HEK293 (cell line): ENCODE data around the gene PKD2L1.
"Not testable (repeated sequence)": the region's sequence is repeated elsewhere in the genome, so short reads cannot be mapped to it uniquely, and the experiment has no call there.

ENCODE experiments used
- CTCF ChIA-PET: fragments of 350-600 bp; formaldehyde crosslinking; extraction: SDS; loops from one replicate; lab custom pipeline; 2021; ENCODE audit warnings: antibody characterized with exemption; lab: Yijun Ruan, JAX
- POLR2A ChIA-PET: fragments of 300-600 bp; formaldehyde crosslinking; extraction: SDS; loops from one replicate; lab custom pipeline; 2020; ENCODE audit warnings: antibody characterized with exemption, inconsistent platforms; lab: Yijun Ruan, JAX
- H3K27ac ChIP-seq: fragments of 200-500 bp; sonication (Bioruptor generic); 2 replicates; pipeline ENCODE4 v1.5.1; 2014; ENCODE audit warnings: low read depth, low read length, control low read depth, inconsistent platforms; ENCODE audit errors: extremely low read depth
- H3K36me3 ChIP-seq, 2 experiments: fragments of 200-500 bp in 1 of 2; sonication (Bioruptor generic) in 1 of 2; 1 replicate in 1 of 2; 2 replicates in 1 of 2; pipeline ENCODE4 v1.5.1; 2014 to 2017; ENCODE audit warnings: inconsistent platforms in 2 of 2, low read length in 2 of 2; ENCODE audit not compliant: control insufficient read depth in 2 of 2, insufficient read depth in 1 of 2
- H3K4me1 ChIP-seq: fragments of 200-500 bp; sonication (Bioruptor generic); 2 replicates; pipeline ENCODE4 v1.5.1; 2014; ENCODE audit warnings: mild to moderate bottlenecking, low read length, inconsistent platforms; ENCODE audit not compliant: control insufficient read depth, insufficient read depth
- H3K4me3 ChIP-seq: 2 replicates; pipeline ENCODE4 v1.5.1; 2011; ENCODE audit warnings: low read depth, mild to moderate bottlenecking, control low read depth, low read length, moderate library complexity
- H3K9me3 ChIP-seq: fragments of 200-500 bp; sonication (Bioruptor generic); 2 replicates; pipeline ENCODE4 v1.5.1; 2014; ENCODE audit warnings: low read depth, low read length, inconsistent platforms; ENCODE audit not compliant: control insufficient read depth, insufficient read depth
- BCL6B ChIP-seq: fragments of 450-650 bp; formaldehyde crosslinking; IDR thresholded peaks from 2 replicates; pipeline ENCODE4 v1.5.1; 2017; ENCODE audit warnings: missing biosample characterization, missing genetic modification characterization
- GLIS1 ChIP-seq: fragments of 450-650 bp; formaldehyde crosslinking; IDR thresholded peaks from 2 replicates; pipeline ENCODE4 v1.5.1; 2016; ENCODE audit warnings: missing biosample characterization, missing genetic modification characterization
- KLF17 ChIP-seq: fragments of 450-650 bp; formaldehyde crosslinking; IDR thresholded peaks from 2 replicates; pipeline ENCODE4 v1.5.1; 2016; ENCODE audit warnings: missing biosample characterization, missing genetic modification characterization
- PRDM1 ChIP-seq: fragments of 450-650 bp; formaldehyde crosslinking; IDR thresholded peaks from 2 replicates; pipeline ENCODE4; 2016; ENCODE audit warnings: missing biosample characterization, missing genetic modification characterization
- TRIM28 ChIP-seq: IDR thresholded peaks from 2 replicates; pipeline ENCODE4 v1.6.1; 2011; ENCODE audit warnings: low read length, control low read depth, borderline replicate concordance
- ZFP3 ChIP-seq: fragments of 450-650 bp; formaldehyde crosslinking; IDR thresholded peaks from 2 replicates; pipeline ENCODE4 v1.5.1; 2016; ENCODE audit warnings: low read depth, missing biosample characterization, missing genetic modification characterization
- ZFP37 ChIP-seq: fragments of 450-650 bp; formaldehyde crosslinking; IDR thresholded peaks from 2 replicates; pipeline ENCODE4 v1.5.1; 2016; ENCODE audit warnings: missing biosample characterization, missing genetic modification characterization
- ZFP41 ChIP-seq: fragments of 450-650 bp; formaldehyde crosslinking; IDR thresholded peaks from 2 replicates; pipeline ENCODE4 v1.5.1; 2016; ENCODE audit warnings: missing biosample characterization, missing genetic modification characterization, borderline replicate concordance
- ZFP69B ChIP-seq: fragments of 450-650 bp; formaldehyde crosslinking; IDR thresholded peaks from 2 replicates; pipeline ENCODE4 v1.5.1; 2016; ENCODE audit warnings: missing biosample characterization, missing genetic modification characterization
- ZNF121 ChIP-seq: fragments of 450-650 bp; formaldehyde crosslinking; IDR thresholded peaks from 2 replicates; pipeline ENCODE4 v1.5.1; 2016; ENCODE audit warnings: missing biosample characterization, missing genetic modification characterization
- ZNF132 ChIP-seq: fragments of 450-650 bp; formaldehyde crosslinking; IDR thresholded peaks from 2 replicates; pipeline ENCODE4 v1.5.1; 2017; ENCODE audit warnings: missing biosample characterization, missing genetic modification characterization, borderline replicate concordance
- ZNF2 ChIP-seq: fragments of 450-650 bp; formaldehyde crosslinking; IDR thresholded peaks from 2 replicates; pipeline ENCODE4 v1.5.1; 2016; ENCODE audit warnings: missing biosample characterization, missing genetic modification characterization
- ZNF274 ChIP-seq, 2 experiments: fragments of 200-500 bp in 1 of 2; fragments of 450-650 bp in 1 of 2; sonication (Bioruptor generic) in 1 of 2; formaldehyde crosslinking in 1 of 2; IDR thresholded peaks; 2 replicates each; pipeline versions ENCODE4 v1.5.1 to v1.6.1; 2014 to 2016; ENCODE audit warnings: borderline replicate concordance in 1 of 2, inconsistent platforms in 1 of 2, low read length in 1 of 2, missing biosample characterization in 1 of 2, missing genetic modification characterization in 1 of 2
- ZNF366 ChIP-seq: fragments of 450-650 bp; formaldehyde crosslinking; conservative IDR thresholded peaks from 2 replicates; pipeline ENCODE4 v1.5.1; 2016; ENCODE audit warnings: missing biosample characterization, missing genetic modification characterization
- ZNF391 ChIP-seq: fragments of 450-650 bp; formaldehyde crosslinking; IDR thresholded peaks from 2 replicates; pipeline ENCODE4 v1.5.1; 2016; ENCODE audit warnings: low read depth, missing biosample characterization, missing genetic modification characterization, borderline replicate concordance
- ZNF561 ChIP-seq: fragments of 450-650 bp; IDR thresholded peaks from 2 replicates; pipeline ENCODE4 v1.5.1; 2018; ENCODE audit warnings: missing biosample characterization, missing genetic modification characterization, borderline replicate concordance
- TF ChIP-seq, protein P1 (sequence below): fragments of 450-650 bp; formaldehyde crosslinking; conservative IDR thresholded peaks from 2 replicates; pipeline ENCODE4 v1.5.1; 2016; ENCODE audit warnings: low read depth, missing biosample characterization, missing genetic modification characterization

Gene PKD2L1

DNA sequence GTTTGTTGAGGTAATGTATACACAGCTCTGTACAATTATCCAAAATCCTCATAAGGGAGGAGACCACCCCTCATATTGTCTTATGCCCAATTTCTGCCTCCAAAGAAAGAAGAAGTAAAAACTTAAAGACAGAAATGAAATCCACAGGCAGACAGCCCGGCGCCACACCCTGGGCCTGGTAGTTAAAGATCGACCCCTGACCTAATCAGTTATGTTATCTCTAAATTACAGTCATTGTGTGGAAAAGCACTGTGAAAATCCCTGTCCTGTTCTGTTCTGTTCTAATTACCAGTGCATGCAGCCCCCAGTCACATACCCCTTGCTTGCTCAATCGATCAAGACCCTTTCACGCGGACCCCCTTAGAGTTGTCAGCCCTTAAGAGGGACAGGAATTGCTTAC is 46.6 kb upstream of the PKD2L1 start:
- H3K27ac ChIP-seq, H3K36me3 ChIP-seq, H3K4me1 ChIP-seq, H3K9me3 ChIP-seq, H3K4me3 ChIP-seq: not testable (repeated sequence)
- ChIA-PET CTCF (interaction anchor here (1.6 kb wide), 1 partner anchor 57 kb away, joined by 6 read pairs; no protein-coding TSS in a partner anchor), POLR2A (interaction anchor here (0.7 kb wide), 1 partner anchor 72 kb away, joined by 4 read pairs; no protein-coding TSS in a partner anchor)
- 0 out of 2 replicates have a peak, but pooled peaks have one; percentile 16 for TF ChIP-seq TRIM28

- peak overlapping the region; percentile 49 for H3K4me3 ChIP-seq
- peak; percentile 61; the same call in 1 of the 2 replicates for TF ChIP-seq GLIS1 (tag by site-specific recombination)
- TF ChIP-seq ZNF121 = peak; percentile 55; the same call in 1 of the 2 replicates
- H3K9me3 ChIP-seq, H3K36me3 ChIP-seq: not testable (repeated sequence)
- H3K4me1 ChIP-seq = peaks cover 21% of the 10 kb centered on the region
- ChIA-PET POLR2A (interaction anchor here (0.6 to 2.1 kb wide), 8 partner anchors 10 to 525 kb away, joined by 3 to 71 read pairs (median 10); partner anchors contain the start of genes BLOC1S2 and SCD), CTCF (interaction anchor here (0.6 to 2.2 kb wide), 2 partner anchors 18 to 58 kb away, joined by 3 to 13 read pairs; no protein-coding TSS in a partner anchor)
- H3K27ac ChIP-seq = peak overlapping the region; percentile 97
Observed at GRCh38 chr10:100374677-100375353, 44.8 kb upstream of the PKD2L1 start.

DNA sequence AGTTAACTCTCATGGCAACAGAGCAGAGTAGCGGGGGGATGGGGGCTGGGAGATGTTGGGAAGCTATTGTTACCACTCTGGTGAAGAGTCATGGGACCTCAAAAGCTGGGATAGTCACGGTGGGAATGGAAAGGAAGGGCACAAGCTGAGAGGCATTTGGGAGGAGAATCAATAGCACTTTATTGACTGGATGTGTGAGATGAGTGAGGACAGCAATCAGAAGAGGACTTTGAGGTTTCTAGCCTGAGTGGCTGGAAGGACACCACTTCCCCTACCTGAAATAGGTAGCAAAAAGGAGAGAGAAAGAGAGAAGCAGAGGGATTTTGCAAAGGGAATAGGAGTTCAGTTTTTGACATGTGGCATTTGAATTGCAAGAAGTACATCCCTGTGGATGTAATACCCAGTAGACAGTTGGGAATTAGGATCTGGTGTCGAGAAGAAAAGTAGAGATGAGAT is 44.2 kb upstream of the PKD2L1 start:
- H3K9me3 ChIP-seq = no peaks in the 10 kb centered on the region
- H3K27ac ChIP-seq = peak overlapping the region; percentile 97
- peak overlapping the region; percentile 49 for H3K4me3 ChIP-seq
- TF ChIP-seq ZNF366 (tag by site-specific recombination) (peak; percentile 28; the same call in 1 of the 2 replicates), BCL6B (no peak), ZNF561 (no peak), ZFP41 (tag by site-specific recombination) (no peak), ZNF274 (IDR thresholded peaks at IDR 0.05; ENCODE audit: low read length) (no peak), ZNF274 (tag by site-specific recombination; IDR thresholded peaks at IDR 0.05; ENCODE audit: borderline replicate concordance) (no peak), ZNF2 (tag by site-specific recombination) (peak; percentile 57), PRDM1 (tag by site-specific recombination) (peak; percentile 81; the same call in 1 of the 2 replicates), TRIM28 (no peak), ZFP69B (peak; percentile 35; the same call in 1 of the 2 replicates), ZFP37 (no peak), ZNF391 (tag by site-specific recombination) (0 out of 2 replicates have a peak, but pooled peaks have one; percentile 18), ZFP3 (0 out of 2 replicates have a peak, but pooled peaks have one; percentile 48), ZNF132 (no peak), KLF17 (no peak; the same call in 1 of the 2 replicates)
- TF ChIP-seq, protein P1, sequence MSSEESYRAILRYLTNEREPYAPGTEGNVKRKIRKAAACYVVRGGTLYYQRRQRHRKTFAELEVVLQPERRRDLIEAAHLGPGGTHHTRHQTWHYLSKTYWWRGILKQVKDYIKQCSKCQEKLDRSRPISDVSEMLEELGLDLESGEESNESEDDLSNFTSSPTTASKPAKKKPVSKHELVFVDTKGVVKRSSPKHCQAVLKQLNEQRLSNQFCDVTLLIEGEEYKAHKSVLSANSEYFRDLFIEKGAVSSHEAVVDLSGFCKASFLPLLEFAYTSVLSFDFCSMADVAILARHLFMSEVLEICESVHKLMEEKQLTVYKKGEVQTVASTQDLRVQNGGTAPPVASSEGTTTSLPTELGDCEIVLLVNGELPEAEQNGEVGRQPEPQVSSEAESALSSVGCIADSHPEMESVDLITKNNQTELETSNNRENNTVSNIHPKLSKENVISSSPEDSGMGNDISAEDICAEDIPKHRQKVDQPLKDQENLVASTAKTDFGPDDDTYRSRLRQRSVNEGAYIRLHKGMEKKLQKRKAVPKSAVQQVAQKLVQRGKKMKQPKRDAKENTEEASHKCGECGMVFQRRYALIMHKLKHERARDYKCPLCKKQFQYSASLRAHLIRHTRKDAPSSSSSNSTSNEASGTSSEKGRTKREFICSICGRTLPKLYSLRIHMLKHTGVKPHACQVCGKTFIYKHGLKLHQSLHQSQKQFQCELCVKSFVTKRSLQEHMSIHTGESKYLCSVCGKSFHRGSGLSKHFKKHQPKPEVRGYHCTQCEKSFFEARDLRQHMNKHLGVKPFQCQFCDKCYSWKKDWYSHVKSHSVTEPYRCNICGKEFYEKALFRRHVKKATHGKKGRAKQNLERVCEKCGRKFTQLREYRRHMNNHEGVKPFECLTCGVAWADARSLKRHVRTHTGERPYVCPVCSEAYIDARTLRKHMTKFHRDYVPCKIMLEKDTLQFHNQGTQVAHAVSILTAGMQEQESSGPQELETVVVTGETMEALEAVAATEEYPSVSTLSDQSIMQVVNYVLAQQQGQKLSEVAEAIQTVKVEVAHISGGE (tag by site-specific recombination) = peak; percentile 79
- peaks cover 21% of the 10 kb centered on the region for H3K4me1 ChIP-seq
- ChIA-PET POLR2A (interaction anchor here (0.9 to 2.1 kb wide), 8 partner anchors 10 to 87 kb away, joined by 4 to 71 read pairs (median 9); partner anchors contain the start of genes BLOC1S2 and SCD), CTCF (interaction anchor here (0.7 to 2.2 kb wide), 3 partner anchors 22 to 59 kb away, joined by 3 to 13 read pairs (median 3); no protein-coding TSS in a partner anchor)
- H3K36me3 ChIP-seq = no peaks in the 10 kb centered on the region
